Activated CD8-positive, alpha-beta T cell treated with anti-CD3 and anti-CD28 coated beads, Interleukin-2, amount 10 ng/mL, durations not matched to agents 7 days and 5 days (primary cell): ENCODE data around the gene ATL3. TPM values are rescaled to one million over a fixed set of nuclear protein-coding genes. Genes with fewer than 3 reads are reported as not detected.
A peak's percentile ranks its signal among the peaks of the same experiment; 100 is the strongest.
"Not testable (repeated sequence)": the region's sequence is repeated elsewhere in the genome, so short reads cannot be mapped to it uniquely, and the experiment has no call there.

ENCODE experiments used
- ATAC-seq: fragments of 150-1000 bp; cut with Tn5 transposase; one replicate; pipeline ENCODE4 v1.10.0; 2021; ENCODE audit warnings: moderate library complexity
- CTCF ChIA-PET: fragments of 350-600 bp; sonication (Branson Sonifier 250); formaldehyde crosslinking; loops from one replicate; lab custom pipeline; 2021; ENCODE audit warnings: antibody characterized with exemption; lab: Charles Lee
- POLR2A ChIA-PET: fragments of 350-600 bp; sonication (Branson Sonifier 250); formaldehyde crosslinking; loops from one replicate; lab custom pipeline; 2021; ENCODE audit warnings: antibody characterized with exemption; lab: Charles Lee
- DNase-seq: peaks from one replicate; pipeline ENCODE4 v3.0.0-alpha.2; 2020
- H3K27ac Mint-ChIP-seq: one replicate; pipeline ENCODE4 v1.8.0; 2021; ENCODE audit warnings: mild to moderate bottlenecking, mixed read lengths
- H3K27me3 Mint-ChIP-seq: one replicate; pipeline ENCODE4 v1.8.0; 2021; ENCODE audit warnings: low read depth, mixed read lengths
- H3K36me3 Mint-ChIP-seq: one replicate; pipeline ENCODE4 v1.8.0; 2021; ENCODE audit warnings: low read depth, mixed read lengths
- H3K4me1 Mint-ChIP-seq: one replicate; pipeline ENCODE4 v1.8.0; 2021; ENCODE audit warnings: low read depth, mixed read lengths
- H3K4me3 Mint-ChIP-seq: one replicate; pipeline ENCODE4 v1.8.0; 2021; ENCODE audit warnings: mild to moderate bottlenecking, mixed read lengths
- H3K9me3 Mint-ChIP-seq: one replicate; pipeline ENCODE4 v1.8.0; 2022; ENCODE audit warnings: mixed read lengths; ENCODE audit not compliant: insufficient read depth
- total RNA-seq, 2 experiments: library from RNA; stranded (reverse); gene quantifications; one replicate each; pipeline ENCODE4 v1.2.3, GENCODE V29; 2021

The ATL3 gene
- total RNA-seq, 2 experiments from 2014 or later = 35.1 to 37.3 TPM

DNA sequence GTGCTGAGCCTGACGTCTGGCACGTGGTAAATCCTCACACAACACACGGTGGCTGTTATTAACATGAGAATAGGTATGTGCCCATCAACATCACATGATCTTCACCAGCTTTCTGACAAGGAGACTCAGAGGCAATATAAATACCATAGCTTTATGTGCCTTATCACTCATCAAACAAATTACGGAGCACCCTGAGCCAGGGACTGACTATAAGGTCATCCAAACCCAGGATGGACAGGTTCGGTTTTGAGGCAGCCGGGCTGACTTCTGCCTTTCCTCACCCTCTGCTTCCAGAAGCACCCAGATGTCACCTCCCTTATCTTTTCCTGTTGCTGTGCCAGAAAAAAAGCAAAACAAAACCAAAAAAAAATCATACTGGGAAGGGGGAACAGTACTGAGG is 51.2 kb downstream of the ATL3 start:
- Mint-ChIP-seq H3K36me3 (no peaks in the 10 kb centered on the region), H3K4me3 (no peak overlapping the region), H3K9me3 (no peaks in the 10 kb centered on the region), H3K27ac (no peak overlapping the region), H3K27me3 (no peaks in the 10 kb centered on the region), H3K4me1 (peaks cover 6% of the 10 kb centered on the region)
- DNase-seq = no peak
- no peak for ATAC-seq
- POLR2A ChIA-PET = no interaction called here
- CTCF ChIA-PET = interaction anchor here (1.1 to 5.9 kb wide), 4 partner anchors 19 to 141 kb away, joined by 3 to 20 read pairs (median 4); partner anchors contain the start of gene PLAAT4

GRCh38 chr11:63617686-63618085 is 53.5 kb downstream of the ATL3 start:
- peaks cover 16% of the 10 kb centered on the region for H3K4me1 Mint-ChIP-seq
- H3K36me3 Mint-ChIP-seq, POLR2A ChIA-PET, H3K4me3 Mint-ChIP-seq, H3K27me3 Mint-ChIP-seq, DNase-seq, ATAC-seq, H3K27ac Mint-ChIP-seq, H3K9me3 Mint-ChIP-seq: not testable (repeated sequence)
- CTCF ChIA-PET = interaction anchor here (0.9 to 1.4 kb wide), 3 partner anchors 18 to 27 kb away, joined by 3 to 5 read pairs (median 3); no protein-coding TSS in a partner anchor

DNA sequence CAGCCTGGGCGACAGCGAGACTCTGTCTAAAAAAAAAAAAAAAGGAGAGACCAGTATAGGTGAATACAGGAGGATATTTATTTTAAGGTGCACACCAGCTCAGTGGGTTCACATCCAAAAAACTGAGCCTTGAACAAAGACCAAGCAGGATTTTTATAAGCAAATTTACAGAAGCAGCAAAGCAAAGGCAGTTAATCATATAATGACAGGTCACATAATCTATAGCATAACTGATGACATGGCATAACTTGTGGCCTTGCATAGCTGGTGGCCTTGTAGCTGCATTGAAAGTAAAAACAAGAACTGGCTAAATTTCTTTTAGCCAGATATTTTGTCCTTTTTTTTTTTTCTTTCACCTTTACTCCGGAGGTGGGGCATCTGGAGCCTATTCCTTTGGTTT is 54.2 kb downstream of the ATL3 start:
- ATAC-seq (no peak), DNase-seq (no peak)
- H3K4me1 Mint-ChIP-seq = peaks cover 19% of the 10 kb centered on the region
- H3K27me3 Mint-ChIP-seq = peaks cover 4% of the 10 kb centered on the region
- CTCF ChIA-PET = interaction anchor here (0.9 to 1.6 kb wide), 2 partner anchors 22 to 138 kb away, joined by 3 to 4 read pairs; no protein-coding TSS in a partner anchor
- H3K27ac Mint-ChIP-seq = no peak overlapping the region
- no peak overlapping the region for H3K4me3 Mint-ChIP-seq
- POLR2A ChIA-PET = no interaction called here
- H3K36me3 Mint-ChIP-seq = no peaks in the 10 kb centered on the region
- no peaks in the 10 kb centered on the region for H3K9me3 Mint-ChIP-seq

DNA sequence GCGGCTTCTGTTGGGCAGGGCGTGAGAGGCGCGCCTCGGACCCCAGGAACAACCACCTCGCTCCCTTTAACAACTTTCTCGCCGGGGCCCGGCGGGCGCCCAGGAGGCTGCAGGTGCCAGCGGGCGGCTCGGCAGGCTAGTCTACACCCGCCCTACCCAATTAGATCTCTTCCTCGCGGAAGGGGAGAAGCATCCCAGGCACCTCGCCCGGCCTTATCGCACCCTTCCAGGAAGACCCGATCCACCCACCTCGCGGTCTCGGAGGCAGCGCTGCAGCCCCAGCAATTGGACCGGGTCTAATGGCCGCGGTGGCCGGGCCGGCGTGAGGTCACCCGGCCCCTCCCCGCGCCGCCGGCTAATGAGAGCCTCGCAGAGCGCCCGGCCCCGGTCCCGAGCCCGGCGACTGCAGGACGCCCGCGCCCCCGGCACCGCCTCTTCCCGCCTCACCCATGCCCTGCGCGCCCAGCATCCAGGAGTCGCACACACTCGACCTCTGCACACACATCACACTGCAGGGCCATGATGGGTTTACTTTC is 57.0 kb downstream of the ATL3 start, which contains the start of gene PLAAT3:
TSS of gene PLAAT3 (minus strand) at position 298 of the 536 bp plus-strand sequence. CDS start 419 bp downstream, outside the sequence.
- ATAC-seq = peak; percentile 85
- ChIA-PET CTCF (no interaction called here), POLR2A (no interaction called here)
- H3K36me3 Mint-ChIP-seq = no peaks in the 10 kb centered on the region
- no peaks in the 10 kb centered on the region for H3K9me3 Mint-ChIP-seq
- DNase-seq = peak; percentile 46
- H3K27ac Mint-ChIP-seq = peak within 1 kb of the TSS; percentile 60
- peaks cover 22% of the 10 kb centered on the region for H3K4me1 Mint-ChIP-seq
- H3K4me3 Mint-ChIP-seq = peak within 1 kb of the TSS; percentile 80
- peaks cover 4% of the 10 kb centered on the region for H3K27me3 Mint-ChIP-seq

GRCh38 chr11:63613517-63614135 is 57.5 kb downstream of the ATL3 start:
- peaks cover 4% of the 10 kb centered on the region for H3K27me3 Mint-ChIP-seq

DNA sequence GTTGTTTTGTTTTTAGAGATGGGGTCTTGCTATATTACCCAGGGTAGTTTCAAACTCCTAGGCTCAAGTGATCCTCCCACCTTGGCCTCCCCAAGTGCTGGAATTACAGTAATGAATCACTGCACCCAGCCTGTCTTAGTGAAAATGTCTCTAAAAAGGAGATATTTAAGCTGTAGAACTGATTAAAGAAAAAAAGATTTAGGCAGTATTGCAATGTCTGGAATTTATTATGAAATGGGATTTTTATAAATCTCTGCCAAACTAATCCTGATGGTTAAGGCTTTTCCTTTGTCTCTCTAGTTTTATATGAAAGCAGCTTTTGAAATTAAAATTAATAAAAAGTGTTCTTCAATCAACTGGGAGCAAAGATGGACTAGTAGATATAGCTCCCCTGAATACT is 59.0 kb downstream of the ATL3 start:
- Mint-ChIP-seq H3K27me3 (peaks cover 4% of the 10 kb centered on the region), H3K27ac (no peak overlapping the region), H3K4me3 (no peak overlapping the region), H3K4me1 (peaks cover 22% of the 10 kb centered on the region), H3K9me3 (no peaks in the 10 kb centered on the region), H3K36me3 (no peaks in the 10 kb centered on the region)
- CTCF ChIA-PET = interaction anchor here (0.6 kb wide), 1 partner anchor 126 kb away, joined by 3 read pairs; no protein-coding TSS in a partner anchor
- POLR2A ChIA-PET = no interaction called here
- ATAC-seq (no peak), DNase-seq (no peak)

More at GRCh38 chr11:63613517-63614135, 57.5 kb downstream of the ATL3 start:
- Mint-ChIP-seq H3K9me3 (no peaks in the 10 kb centered on the region), H3K36me3 (no peaks in the 10 kb centered on the region), H3K4me3 (peak overlapping the region; percentile 80), H3K27ac (peak overlapping the region; percentile 55), H3K4me1 (peaks cover 22% of the 10 kb centered on the region)
- ChIA-PET POLR2A (interaction anchor here (1.2 kb wide), 1 partner anchor 64 kb away, joined by 3 read pairs; no protein-coding TSS in a partner anchor), CTCF (no interaction called here)
- ATAC-seq (peak; percentile 72), DNase-seq (peak; percentile 64)

DNA sequence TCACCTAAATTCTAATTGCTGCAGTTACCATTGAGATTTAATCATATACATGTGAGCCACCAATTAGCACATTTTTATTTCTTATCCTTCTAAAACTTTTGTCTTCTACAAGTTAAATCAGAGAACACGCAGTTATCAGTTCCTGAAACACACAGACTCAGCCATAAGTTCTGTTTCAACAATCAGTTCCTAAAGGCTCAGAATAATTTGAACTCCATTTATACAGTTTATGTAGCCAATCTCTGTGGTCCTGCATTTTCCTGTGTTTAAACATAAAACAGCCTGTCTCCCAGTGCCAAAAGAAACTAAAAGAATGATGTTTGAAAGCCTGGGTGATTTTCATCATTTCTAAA is 59.8 kb downstream of the ATL3 start:
- POLR2A ChIA-PET = no interaction called here
- peaks cover 22% of the 10 kb centered on the region for H3K4me1 Mint-ChIP-seq

DNA sequence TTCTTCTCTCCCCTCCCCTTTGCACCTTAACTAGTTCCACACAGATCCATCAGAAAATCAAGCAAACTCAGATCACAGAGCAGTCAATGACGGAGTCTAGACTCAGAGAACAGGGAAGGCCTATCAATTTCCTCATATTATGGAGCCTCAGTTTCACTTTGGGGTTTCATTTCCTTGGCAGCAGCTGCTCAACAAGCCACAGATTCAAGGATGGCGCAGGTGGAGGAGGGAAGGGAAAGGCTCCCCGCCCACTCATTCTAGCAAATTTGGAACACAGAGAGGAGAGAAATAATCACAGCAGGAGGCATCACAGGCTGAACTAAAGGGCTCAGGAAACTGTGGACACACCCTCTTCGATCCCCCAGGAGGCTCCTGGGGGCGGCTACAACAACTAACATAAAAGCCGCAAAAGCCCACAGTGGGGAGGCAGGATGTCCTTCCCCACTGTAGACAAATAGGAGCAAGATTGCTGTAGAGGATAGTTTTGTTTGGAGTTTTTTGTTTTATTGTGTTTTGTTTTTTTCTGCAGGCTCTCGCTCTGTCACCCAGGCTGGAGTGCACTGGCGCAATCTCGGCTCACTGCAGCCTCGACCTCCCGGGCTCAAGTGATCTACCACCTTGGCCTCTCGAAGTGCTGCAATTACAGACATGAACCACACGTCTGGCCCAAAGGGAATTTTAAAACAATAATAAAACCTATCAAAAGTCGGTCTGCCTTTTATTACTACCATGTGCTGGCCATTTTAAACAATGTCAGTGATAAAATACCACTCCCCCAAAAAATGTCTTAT is 60.4 kb downstream of the ATL3 start:
- Mint-ChIP-seq H3K27me3 (peaks cover 4% of the 10 kb centered on the region), H3K36me3 (no peaks in the 10 kb centered on the region), H3K27ac (no peak overlapping the region), H3K4me3 (no peak overlapping the region), H3K4me1 (peaks cover 22% of the 10 kb centered on the region), H3K9me3 (no peaks in the 10 kb centered on the region)
- CTCF ChIA-PET = no interaction called here
- ATAC-seq (no peak), DNase-seq (no peak)
- POLR2A ChIA-PET = no interaction called here

More for the DNA sequence above, 59.8 kb downstream of the ATL3 start:
- Mint-ChIP-seq H3K27ac (no peak overlapping the region), H3K36me3 (no peaks in the 10 kb centered on the region), H3K9me3 (no peaks in the 10 kb centered on the region), H3K27me3 (peaks cover 4% of the 10 kb centered on the region), H3K4me3 (no peak overlapping the region)
- DNase-seq (no peak), ATAC-seq (no peak)
- CTCF ChIA-PET = no interaction called here

DNA sequence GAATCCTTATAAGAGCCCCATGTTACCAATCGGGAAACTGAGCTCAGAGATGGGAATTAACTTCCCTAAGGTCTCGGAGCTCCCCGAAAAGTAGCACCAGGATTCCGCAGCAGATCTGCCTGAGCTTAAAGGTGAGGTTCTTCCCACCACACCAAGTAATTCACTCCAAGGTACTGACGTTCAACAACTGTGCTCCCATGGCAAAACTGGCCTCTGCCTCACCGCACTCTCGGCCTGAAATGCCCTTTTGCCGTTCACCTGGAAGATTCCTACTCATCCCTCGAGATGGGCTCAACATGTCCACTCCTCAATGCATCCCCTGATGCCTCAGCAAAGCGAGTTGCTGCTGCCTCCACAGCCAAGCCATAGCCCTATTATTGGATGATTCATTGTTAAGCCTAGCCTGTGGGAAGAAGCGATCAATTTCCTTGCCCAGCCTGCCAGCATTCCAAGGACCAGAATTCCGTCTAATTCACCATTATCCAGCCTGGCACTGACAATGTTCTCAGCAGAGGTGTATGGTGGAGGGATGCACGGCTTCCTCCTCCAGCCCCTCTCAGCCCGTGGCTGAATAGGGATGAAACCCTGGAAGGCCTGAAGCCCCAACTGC is 61.1 kb downstream of the ATL3 start:
- no peak for ATAC-seq
- Mint-ChIP-seq H3K27ac (no peak overlapping the region), H3K4me3 (no peak overlapping the region), H3K4me1 (peaks cover 22% of the 10 kb centered on the region), H3K36me3 (no peaks in the 10 kb centered on the region), H3K27me3 (peaks cover 4% of the 10 kb centered on the region), H3K9me3 (no peaks in the 10 kb centered on the region)
- ChIA-PET POLR2A (no interaction called here), CTCF (no interaction called here)
- no peak for DNase-seq

DNA sequence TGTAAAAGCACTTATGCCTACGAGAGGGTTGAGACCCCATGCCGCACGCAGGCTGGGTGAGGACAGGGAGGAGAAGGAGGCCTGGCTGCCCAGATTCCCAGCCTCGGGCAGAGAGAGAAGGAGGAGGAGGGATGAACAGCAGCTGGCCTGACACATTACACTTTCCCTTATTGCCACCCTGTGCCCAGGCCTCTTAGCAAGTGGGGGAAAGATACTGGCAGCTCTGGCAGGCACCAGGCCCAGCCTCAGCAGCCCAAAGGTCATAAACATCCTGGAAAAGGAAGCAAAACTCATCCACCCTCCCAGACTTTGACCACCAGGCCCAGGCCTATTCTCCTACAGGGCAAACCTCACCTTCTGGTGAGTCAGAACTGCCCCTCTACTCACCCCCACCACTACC is 61.6 kb downstream of the ATL3 start:
- Mint-ChIP-seq H3K36me3 (no peaks in the 10 kb centered on the region), H3K27ac (no peak overlapping the region), H3K9me3 (no peaks in the 10 kb centered on the region), H3K4me3 (no peak overlapping the region), H3K27me3 (peaks cover 4% of the 10 kb centered on the region), H3K4me1 (peaks cover 22% of the 10 kb centered on the region)
- ChIA-PET POLR2A (no interaction called here), CTCF (no interaction called here)
- DNase-seq (no peak), ATAC-seq (no peak)

DNA sequence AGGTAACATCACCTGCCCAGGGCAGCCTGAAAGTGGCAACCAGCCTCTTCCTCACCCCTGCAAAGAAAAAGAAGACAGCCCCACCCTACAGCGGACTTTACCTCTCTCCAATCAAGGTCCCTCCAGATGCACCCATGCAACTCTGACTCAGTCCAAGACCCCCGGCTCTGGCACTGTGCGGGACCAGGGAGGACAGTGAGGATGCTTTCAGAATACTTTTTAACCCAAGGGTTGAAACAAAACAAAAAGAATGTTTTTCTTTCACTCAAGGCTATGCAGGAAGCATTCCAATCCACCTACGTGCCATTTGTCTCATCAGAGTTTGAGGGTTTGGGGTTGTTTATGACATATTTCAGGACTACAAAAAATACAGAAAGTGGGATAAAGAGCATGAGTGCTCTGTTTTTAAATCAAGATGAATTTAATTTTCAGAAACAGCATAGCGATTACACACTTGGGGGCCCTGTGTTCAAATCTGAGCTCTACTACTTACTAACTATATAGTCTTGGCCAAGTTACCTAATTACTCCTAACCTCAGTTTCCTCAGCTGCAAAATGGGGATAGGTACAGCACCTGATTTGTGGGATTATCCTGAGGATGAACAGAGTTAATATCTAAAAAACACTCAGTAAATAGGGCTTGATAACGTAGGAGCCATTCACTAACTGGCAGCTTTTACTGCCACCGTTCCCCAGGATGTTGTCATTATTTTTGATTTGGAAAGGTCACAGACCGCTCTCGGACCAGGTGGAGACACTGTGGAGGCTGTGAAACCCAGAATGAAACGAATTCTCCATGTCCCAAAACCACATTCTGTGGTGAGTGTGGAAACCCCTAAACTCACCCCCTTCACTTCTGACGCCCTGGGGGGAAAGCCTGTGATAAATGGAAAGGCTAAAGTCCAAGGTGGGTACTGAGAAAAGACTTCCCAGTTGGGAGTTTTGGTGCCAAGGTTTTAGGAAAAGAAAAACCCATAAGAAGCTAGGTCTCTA is 62.5 kb downstream of the ATL3 start:
- ChIA-PET CTCF (no interaction called here), POLR2A (no interaction called here)
- no peak for ATAC-seq
- peaks cover 18% of the 10 kb centered on the region for H3K4me1 Mint-ChIP-seq
- no peaks in the 10 kb centered on the region for H3K36me3 Mint-ChIP-seq
- H3K27me3 Mint-ChIP-seq = peaks cover 4% of the 10 kb centered on the region
- no peaks in the 10 kb centered on the region for H3K9me3 Mint-ChIP-seq
- DNase-seq = no peak
- H3K27ac Mint-ChIP-seq = no peak overlapping the region
- H3K4me3 Mint-ChIP-seq = no peak overlapping the region
